SK-N-SH (cell line): ENCODE measurements around the gene MPST. TPM values are rescaled to one million over a fixed set of nuclear protein-coding genes. Genes with fewer than 3 reads are reported as not detected.
A peak's percentile ranks its signal among the peaks of the same experiment; 100 is the strongest.

Experiments
- CTCF ChIA-PET: fragments of 300-600, 350-600 bp; formaldehyde crosslinking; extraction: SDS; loops from one replicate; lab custom pipeline; 2021; lab: Yijun Ruan, JAX
- POLR2A ChIA-PET: fragments of 350-600 bp; sonication (Branson Sonifier 250); formaldehyde crosslinking; extraction: SDS; loops from one replicate; lab custom pipeline; 2020; ENCODE audit warnings: antibody characterized with exemption, inconsistent platforms; lab: Yijun Ruan, JAX
- DNase-seq: peaks from one replicate; pipeline ENCODE4 v3.0.0; 2012
- H2AFZ ChIP-seq: fragments of 200-600 bp; sonication (generic); 2 replicates; pipeline ENCODE4 v1.8.1; 2016; ENCODE audit warnings: antibody characterized with exemption, mild to moderate bottlenecking, low read depth
- H3F3A ChIP-seq: fragments of 200-600 bp; sonication (generic); replicated peaks from 2 replicates; pipeline ENCODE3; 2016; ENCODE audit warnings: antibody characterized with exemption, mild to moderate bottlenecking; ENCODE audit not compliant: insufficient read depth
- H3K27ac ChIP-seq, 2 experiments: fragments of 200-500 bp in 1 of 2; fragments of 200-600 bp in 1 of 2; sonication (Bioruptor generic) in 1 of 2; sonication (generic), shearing (Covaris generic) in 1 of 2; 2 replicates each; pipeline versions ENCODE4 v1.5.1 to v1.6.1; 2014 to 2016; ENCODE audit warnings: low read depth in 2 of 2, inconsistent platforms in 1 of 2, low read length in 1 of 2, mild to moderate bottlenecking in 1 of 2, mixed read lengths in 1 of 2
- H3K27me3 ChIP-seq: fragments of 200-600 bp; sonication (generic), shearing (Covaris generic); 2 replicates; pipeline ENCODE4 v1.6.1; 2016; ENCODE audit warnings: mixed run types; ENCODE audit not compliant: insufficient read depth
- H3K36me3 ChIP-seq, 2 experiments: fragments of 200-500 bp in 1 of 2; fragments of 200-600 bp in 1 of 2; sonication (Bioruptor generic) in 1 of 2; sonication (generic) in 1 of 2; replicated peaks in 1 of 2; 2 replicates each; pipeline versions ENCODE3 to v1.5.1; 2014 to 2016; ENCODE audit warnings: low read length in 1 of 2, mild to moderate bottlenecking in 1 of 2; ENCODE audit not compliant: insufficient read depth in 2 of 2, control insufficient read depth in 1 of 2
- H3K4me1 ChIP-seq, 2 experiments: fragments of 200-500 bp in 1 of 2; fragments of 200-600 bp in 1 of 2; sonication (Bioruptor generic) in 1 of 2; sonication (generic), shearing (Covaris generic) in 1 of 2; 2 replicates each; pipeline versions ENCODE4 v1.5.1 to v1.6.1; 2014 to 2016; ENCODE audit warnings: low read depth in 1 of 2, low read length in 1 of 2, mixed run types in 1 of 2; ENCODE audit not compliant: insufficient read depth in 2 of 2, control insufficient read depth in 1 of 2
- H3K4me2 ChIP-seq: fragments of 200-600 bp; sonication (generic), shearing (Covaris generic); 2 replicates; pipeline ENCODE4 v1.6.1; 2017; ENCODE audit warnings: mixed run types
- H3K4me3 ChIP-seq, 2 experiments: fragments of 200-500 bp in 1 of 2; fragments of 200-600 bp in 1 of 2; sonication (Bioruptor generic) in 1 of 2; sonication (generic), shearing (Covaris generic) in 1 of 2; 2 replicates each; pipeline versions ENCODE4 v1.5.1 to v1.8.1; 2014 to 2016; ENCODE audit warnings: low read depth in 2 of 2, inconsistent platforms in 1 of 2, low read length in 1 of 2, mild to moderate bottlenecking in 1 of 2, mixed read lengths in 1 of 2, moderate library complexity in 1 of 2
- H3K79me2 ChIP-seq: fragments of 200-600 bp; sonication (generic); 2 replicates; pipeline ENCODE4 v1.8.1; 2017; ENCODE audit warnings: mild to moderate bottlenecking; ENCODE audit not compliant: insufficient read depth
- H3K9ac ChIP-seq: fragments of 200-600 bp; sonication (generic); 2 replicates; pipeline ENCODE4 v1.6.1; 2017; ENCODE audit warnings: mixed run types
- H3K9me2 ChIP-seq: fragments of 200-600 bp; sonication (generic); 2 replicates; pipeline ENCODE4 v1.6.1; 2017; ENCODE audit warnings: mixed run types
- H3K9me3 ChIP-seq: fragments of 200-600 bp; sonication (generic); 2 replicates; pipeline ENCODE4 v1.6.1; 2017; ENCODE audit warnings: mixed run types, mild to moderate bottlenecking, moderate library complexity
- H4K20me1 ChIP-seq: fragments of 200-600 bp; sonication (generic); 2 replicates; pipeline ENCODE4 v1.6.1; 2017; ENCODE audit warnings: mild to moderate bottlenecking, mixed run types; ENCODE audit not compliant: insufficient read depth
- CHD2 ChIP-seq: fragments of 150-350 bp; IDR thresholded peaks from 2 replicates; pipeline ENCODE4 v1.6.1; 2018; ENCODE audit warnings: low read length; ENCODE audit not compliant: partially characterized antibody
- EP300 ChIP-seq, 2 experiments: IDR thresholded peaks; 2 replicates each; pipeline versions ENCODE4 v1.4.0 to v1.6.1; 2012; ENCODE audit warnings: borderline replicate concordance in 1 of 2, low read depth in 1 of 2, low read length in 1 of 2
- NFIC ChIP-seq: IDR thresholded peaks from 2 replicates; pipeline ENCODE4 v1.4.0; 2012; ENCODE audit warnings: borderline replicate concordance
- POLR2AphosphoS5 ChIP-seq: IDR thresholded peaks from 2 replicates; pipeline ENCODE4 v1.6.1; 2012; ENCODE audit warnings: low read depth, low read length
- RAD21 ChIP-seq: IDR thresholded peaks from 2 replicates; pipeline ENCODE4 v1.6.1; 2012; ENCODE audit warnings: mild to moderate bottlenecking, low read length
- RCOR1 ChIP-seq: fragments of 150-350 bp; IDR thresholded peaks from 2 replicates; pipeline ENCODE4 v1.6.1; 2017; ENCODE audit warnings: antibody characterized with exemption, low read length
- RXRA ChIP-seq: IDR thresholded peaks from 2 replicates; pipeline ENCODE4 v1.4.0; 2012; ENCODE audit warnings: low read depth, mild to moderate bottlenecking, borderline replicate concordance
- SMC3 ChIP-seq: IDR thresholded peaks from 2 replicates; pipeline ENCODE4 v1.6.1; 2012; ENCODE audit warnings: low read depth, low read length, improper control_type of control experiment
- USF1 ChIP-seq: IDR thresholded peaks from 2 replicates; pipeline ENCODE4 v1.4.0; 2012; ENCODE audit warnings: low read depth, borderline replicate concordance
- WGBS: methylation state at CpG from one replicate; pipeline ENCODE4 v1.1.6; 2017; ENCODE audit warnings: low lambda C conversion rate; 5-methylcytosine and 5-hydroxymethylcytosine counted together
- polyA plus RNA-seq, 3 experiments: library from polyadenylated mRNA; depleted of rRNA; stranded (reverse); fragments of >200 nt; gene quantifications; 2 replicates each; pipeline ENCODE4 v1.2.3, GENCODE V29; 2012
- TF ChIP-seq, protein P1 (sequence below): fragments of 200-600 bp; sonication (generic); IDR thresholded peaks from 2 replicates; pipeline ENCODE4 v1.6.1; 2017; ENCODE audit warnings: antibody characterized with exemption, mild to moderate bottlenecking, moderate library complexity

MPST gene
- polyA plus RNA-seq, 1 of the 3 experiments (the other 2 are of a cell fraction) = 60.4 TPM

GRCh38 chr22:37044634-37045625 lies 25.4 kb downstream of the MPST start:
- H3K9me2 ChIP-seq = no peaks in the 10 kb centered on the region
- H3K9me3 ChIP-seq = no peaks in the 10 kb centered on the region
- POLR2A ChIA-PET = no interaction called here
- no peak for DNase-seq
- no peaks in the 10 kb centered on the region for H3K36me3 ChIP-seq
- no peak overlapping the region for H3K9ac ChIP-seq
- no peak overlapping the region; the same call in 1 of the 2 replicates for H2AFZ ChIP-seq
- TF ChIP-seq USF1 (no peak), RXRA (no peak), CHD2 (no peak)
- H3K4me2 ChIP-seq = no peak overlapping the region
- H3F3A ChIP-seq = peaks cover 8% of the 10 kb centered on the region
- WGBS = 85% methylated on average over 9 of the region's 9 CpGs
- no peaks in the 10 kb centered on the region for H3K79me2 ChIP-seq
- H3K4me3 ChIP-seq = no peak overlapping the region
- H3K27ac ChIP-seq = no peak overlapping the region
- CTCF ChIA-PET = interaction anchor here (0.6 to 3.2 kb wide), 9 partner anchors 13 to 263 kb away, joined by 3 to 11 read pairs (median 3); no protein-coding TSS in a partner anchor
- H4K20me1 ChIP-seq = no peaks in the 10 kb centered on the region
- H3K27me3 ChIP-seq = no peaks in the 10 kb centered on the region
- H3K4me1 ChIP-seq = peaks cover 0 to 14% of the 10 kb centered on the region in 2 experiments; a peak in 1 of 4 replicates

- no peak overlapping the region for H3K4me2 ChIP-seq
- TF ChIP-seq POLR2AphosphoS5 (no peak), RCOR1 (no peak), RAD21 (peak; percentile 48), USF1 (no peak), SMC3 (peak; percentile 29; the same call in 1 of the 2 replicates), EP300 (IDR thresholded peaks at IDR 0.05; ENCODE audit: borderline replicate concordance in 1 of 2, low read depth in 1 of 2, low read length in 1 of 2) (no peak), NFIC (peak; percentile 59; the same call in 1 of the 2 replicates)
- TF ChIP-seq, protein P1, sequence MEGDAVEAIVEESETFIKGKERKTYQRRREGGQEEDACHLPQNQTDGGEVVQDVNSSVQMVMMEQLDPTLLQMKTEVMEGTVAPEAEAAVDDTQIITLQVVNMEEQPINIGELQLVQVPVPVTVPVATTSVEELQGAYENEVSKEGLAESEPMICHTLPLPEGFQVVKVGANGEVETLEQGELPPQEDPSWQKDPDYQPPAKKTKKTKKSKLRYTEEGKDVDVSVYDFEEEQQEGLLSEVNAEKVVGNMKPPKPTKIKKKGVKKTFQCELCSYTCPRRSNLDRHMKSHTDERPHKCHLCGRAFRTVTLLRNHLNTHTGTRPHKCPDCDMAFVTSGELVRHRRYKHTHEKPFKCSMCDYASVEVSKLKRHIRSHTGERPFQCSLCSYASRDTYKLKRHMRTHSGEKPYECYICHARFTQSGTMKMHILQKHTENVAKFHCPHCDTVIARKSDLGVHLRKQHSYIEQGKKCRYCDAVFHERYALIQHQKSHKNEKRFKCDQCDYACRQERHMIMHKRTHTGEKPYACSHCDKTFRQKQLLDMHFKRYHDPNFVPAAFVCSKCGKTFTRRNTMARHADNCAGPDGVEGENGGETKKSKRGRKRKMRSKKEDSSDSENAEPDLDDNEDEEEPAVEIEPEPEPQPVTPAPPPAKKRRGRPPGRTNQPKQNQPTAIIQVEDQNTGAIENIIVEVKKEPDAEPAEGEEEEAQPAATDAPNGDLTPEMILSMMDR = peak; percentile 66
- H3F3A ChIP-seq = peaks cover 2% of the 10 kb centered on the region
- POLR2A ChIA-PET = no interaction called here
- H4K20me1 ChIP-seq = no peaks in the 10 kb centered on the region
- WGBS = 57% methylated on average over 4 of the region's 4 CpGs
- no peaks in the 10 kb centered on the region for H3K9me2 ChIP-seq
- CTCF ChIA-PET = interaction anchor here (0.7 to 3.2 kb wide), 7 partner anchors 9 to 264 kb away, joined by 3 to 11 read pairs (median 3); no protein-coding TSS in a partner anchor
- H3K79me2 ChIP-seq = no peaks in the 10 kb centered on the region
- H3K4me1 ChIP-seq = peaks cover 0 to 8% of the 10 kb centered on the region in 2 experiments; a peak in 1 of 4 replicates
- no peak overlapping the region for H3K9ac ChIP-seq
- no peak overlapping the region for H3K4me3 ChIP-seq
- no peak overlapping the region for H3K27ac ChIP-seq
- H2AFZ ChIP-seq = no peak overlapping the region
- H3K27me3 ChIP-seq = no peaks in the 10 kb centered on the region
- no peaks in the 10 kb centered on the region for H3K9me3 ChIP-seq
- DNase-seq = peak; percentile 64
- H3K36me3 ChIP-seq = no peaks in the 10 kb centered on the region
Observed at GRCh38 chr22:37045958-37046357, 26.4 kb downstream of the MPST start.
